Adrenal gland (tissue), 12 donors: Measurements from ENCODE around the gene PARVA. TPM values are rescaled to one million over a fixed set of nuclear protein-coding genes. Genes with fewer than 3 reads are reported as not detected.

ENCODE experiments used
- DNase-seq, 7 donors: peaks; one replicate each; pipeline ENCODE4 v3.0.0-alpha.2; 2019 to 2020
- H3K27ac ChIP-seq, 5 donors: fragments of 200-600 bp; sonication (generic) in 4 of 5; 1 replicate in 3 of 5; 2 replicates in 2 of 5; pipeline versions ENCODE4 v1.5.1 to v1.8.0; 2016 to 2020; ENCODE audit warnings: mild to moderate bottlenecking in 1 of 5
- H3K27me3 ChIP-seq: fragments of 200-600 bp; 2 replicates; pipeline ENCODE4 v1.8.0; 2021
- H3K36me3 ChIP-seq, 2 donors: fragments of 200-600 bp; replicated peaks in 1 of 2; 1 replicate in 1 of 2; 2 replicates in 1 of 2; pipeline versions ENCODE4 v1.5.1 to v1.8.0; 2018 to 2022
- H3K4me1 ChIP-seq, 2 donors: fragments of 200-600 bp; replicated peaks in 1 of 2; 1 replicate in 1 of 2; 2 replicates in 1 of 2; pipeline versions ENCODE4 v1.5.1 to v1.8.0; 2018 to 2021
- H3K4me3 ChIP-seq, 4 donors: fragments of 200-600 bp; sonication (generic) in 3 of 4; one replicate each; pipeline ENCODE4 v1.5.1; 2016 to 2018
- H3K9me3 ChIP-seq, 3 donors: fragments of 200-600 bp; sonication (generic) in 1 of 3; replicated peaks in 1 of 3; 1 replicate in 2 of 3; 2 replicates in 1 of 3; pipeline versions ENCODE4 v1.5.1 to v1.8.0; 2016 to 2021
- POLR2A ChIP-seq, 2 donors: fragments of 450-650 bp; IDR thresholded peaks; one replicate each; pipeline ENCODE4 v1.6.1; 2017; ENCODE audit warnings: antibody characterized with exemption in 2 of 2, mild to moderate bottlenecking in 2 of 2, moderate library complexity in 1 of 2
- WGBS, 4 donors: extraction: QIAGEN DNeasy Blood & Tissue Kit in 2 of 4; methylation state at CpG; one replicate each; pipeline versions ENCODE4 v1.1.5 to v1.1.7; 2013 to 2017; 5-methylcytosine and 5-hydroxymethylcytosine counted together
- intact Hi-C, 2 donors: fragments of 100-400 bp; cut with DNase I; formaldehyde crosslinking; loops; one replicate each; pipeline versions ENCODE4 v1.14.1 to v1.15.0; 2022 to 2023
- polyA plus RNA-seq, 3 donors: library from polyadenylated mRNA; stranded (reverse); fragments of 200-250 nt in 2 of 3; fragments of 350-450 nt in 1 of 3; fragmentation: Illumina TruSeq in 1 of 3; extraction: RNeasy Lipid Tissue Mini Kit (QIAGEN cat#74804) in 1 of 3; gene quantifications; one replicate each; pipeline ENCODE4 v1.2.3, GENCODE V29; 2013 to 2014
- total RNA-seq, 9 donors: library from RNA; depleted of rRNA in 4 of 9; stranded (reverse); fragments of >200 nt in 4 of 9; fragments of 120-200 nt in 1 of 9; fragmentation: NEBNext Ultra II Directional in 1 of 9; extraction: Animal tissue kit (Norgen Biotek cat#: 25700) in 1 of 9; gene quantifications; one replicate each; pipeline versions ENCODE4 v1.1.0 to v1.2.4, GENCODE V29; 2013 to 2023
- TF ChIP-seq, protein P1 (sequence below), 6 experiments: fragments of 450-650 bp in 4 of 6; fragments of 200-600 bp in 2 of 6; sonication (generic) in 1 of 6; IDR thresholded peaks; 1 replicate in 5 of 6; 2 replicates in 1 of 6; pipeline versions ENCODE4 v1.5.1 to v1.8.0; 2016 to 2021; ENCODE audit warnings: antibody characterized with exemption in 6 of 6, mild to moderate bottlenecking in 2 of 6, moderate library complexity in 1 of 6
- donor health status: healthy with polysubstance abuse.
- donor health status: Bipolar disorder and iron deficiency.
- donor health status: DM: yes; HTN: yes; CAD: no.
- donor health status: DM: no; HTN: no; CAD: no.
- donor health status: DM: no; HTN: no; CAD: no.
- donor health status: DM: yes; HTN: yes; CAD: no.

Gene PARVA
- total and polyA plus RNA-seq, 12 donors = 13.0 to 58.9 (median 31.4) TPM

DNA sequence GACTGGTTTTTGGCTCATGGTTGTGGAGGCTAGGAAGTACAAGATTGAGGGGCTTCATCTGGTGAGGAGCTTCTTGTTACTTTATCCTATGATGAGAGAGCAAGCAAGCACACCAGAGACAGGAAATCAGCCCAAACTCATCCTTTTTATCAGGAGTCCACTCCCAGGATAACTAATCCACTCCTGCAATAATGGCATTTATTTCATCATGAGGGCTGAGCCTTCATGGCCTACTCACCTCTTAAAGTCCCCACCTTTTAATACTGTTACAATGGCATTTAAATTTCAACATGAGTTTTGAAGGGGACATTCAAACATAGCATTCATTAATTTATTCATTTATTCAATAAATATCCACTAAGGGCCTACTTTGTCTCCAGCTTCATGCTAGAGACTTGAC lies 60.9 kb downstream of the PARVA start:
- peaks cover 0 to 1% of the 10 kb centered on the region in 2 donors for H3K4me1 ChIP-seq
- H3K27ac ChIP-seq = no peak overlapping the region
- no peak for TF ChIP-seq POLR2A (IDR thresholded peaks at IDR 0.05)

DNA sequence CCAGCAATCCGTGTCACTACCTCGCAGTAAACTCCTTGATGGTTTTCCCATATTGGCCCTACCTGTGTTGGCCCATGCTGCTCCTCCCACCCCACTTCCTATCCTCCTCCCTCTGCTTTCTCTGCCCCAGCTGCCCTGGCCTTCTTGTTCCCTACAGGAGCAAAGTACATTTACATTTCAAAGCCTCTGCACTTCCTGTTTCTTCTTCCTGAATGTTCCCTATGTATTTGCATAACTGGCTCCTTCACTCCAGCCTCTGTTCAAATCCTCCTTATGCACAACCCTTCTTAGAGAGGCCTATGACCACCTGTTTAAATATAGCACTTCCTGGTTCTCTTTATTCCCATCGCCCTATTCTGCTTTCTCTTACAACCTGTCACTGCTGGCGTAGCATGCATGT lies 62.2 kb downstream of the PARVA start:
- no peak for DNase-seq
- intact Hi-C loops = no loop called here
- WGBS, 4 donors = 92 to 95% (median 94%) methylated on average over 4 of the region's 4 CpGs
- no peak overlapping the region for H3K27ac ChIP-seq
- H3K27me3 ChIP-seq = no peaks in the 10 kb centered on the region
- no peak overlapping the region for H3K4me3 ChIP-seq
- no peaks in the 10 kb centered on the region for H3K9me3 ChIP-seq
- H3K4me1 ChIP-seq = no peaks in the 10 kb centered on the region
- TF ChIP-seq, protein P1, sequence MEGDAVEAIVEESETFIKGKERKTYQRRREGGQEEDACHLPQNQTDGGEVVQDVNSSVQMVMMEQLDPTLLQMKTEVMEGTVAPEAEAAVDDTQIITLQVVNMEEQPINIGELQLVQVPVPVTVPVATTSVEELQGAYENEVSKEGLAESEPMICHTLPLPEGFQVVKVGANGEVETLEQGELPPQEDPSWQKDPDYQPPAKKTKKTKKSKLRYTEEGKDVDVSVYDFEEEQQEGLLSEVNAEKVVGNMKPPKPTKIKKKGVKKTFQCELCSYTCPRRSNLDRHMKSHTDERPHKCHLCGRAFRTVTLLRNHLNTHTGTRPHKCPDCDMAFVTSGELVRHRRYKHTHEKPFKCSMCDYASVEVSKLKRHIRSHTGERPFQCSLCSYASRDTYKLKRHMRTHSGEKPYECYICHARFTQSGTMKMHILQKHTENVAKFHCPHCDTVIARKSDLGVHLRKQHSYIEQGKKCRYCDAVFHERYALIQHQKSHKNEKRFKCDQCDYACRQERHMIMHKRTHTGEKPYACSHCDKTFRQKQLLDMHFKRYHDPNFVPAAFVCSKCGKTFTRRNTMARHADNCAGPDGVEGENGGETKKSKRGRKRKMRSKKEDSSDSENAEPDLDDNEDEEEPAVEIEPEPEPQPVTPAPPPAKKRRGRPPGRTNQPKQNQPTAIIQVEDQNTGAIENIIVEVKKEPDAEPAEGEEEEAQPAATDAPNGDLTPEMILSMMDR (IDR thresholded peaks at IDR 0.05) = no peak
- no peak for TF ChIP-seq POLR2A (IDR thresholded peaks at IDR 0.05)
- no peaks in the 10 kb centered on the region for H3K36me3 ChIP-seq

More for the DNA sequence above, 60.9 kb downstream of the PARVA start:
- intact Hi-C loops = no loop called here
- H3K4me3 ChIP-seq = no peak overlapping the region
- no peak for DNase-seq
- H3K36me3 ChIP-seq = no peaks in the 10 kb centered on the region
- no peaks in the 10 kb centered on the region for H3K27me3 ChIP-seq
- no peaks in the 10 kb centered on the region for H3K9me3 ChIP-seq

DNA sequence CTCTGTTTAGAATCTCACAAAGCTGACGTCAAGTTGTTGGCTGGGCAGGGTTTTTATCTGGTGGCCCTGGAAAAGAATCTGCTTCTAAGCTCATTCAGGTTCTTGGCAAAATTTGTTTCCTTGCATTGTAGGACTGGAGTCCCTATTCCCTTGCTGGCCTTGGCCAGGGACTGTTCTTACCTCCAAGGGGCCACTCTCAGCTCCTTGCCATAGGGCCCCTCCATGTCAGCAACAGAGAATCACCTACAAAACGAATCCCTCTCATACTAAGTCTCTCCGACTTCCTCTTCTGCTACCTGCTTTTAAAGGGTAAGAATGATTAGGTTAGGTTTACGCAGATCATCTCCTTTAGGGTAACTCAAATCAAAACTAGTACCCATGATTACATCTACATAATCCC lies 63.2 kb downstream of the PARVA start:
- no peak for TF ChIP-seq POLR2A (IDR thresholded peaks at IDR 0.05)
- TF ChIP-seq, protein P1 (IDR thresholded peaks at IDR 0.05) = no peak
- Histone ChIP-seq H3K27ac (no peak overlapping the region), H3K4me1 (no peaks in the 10 kb centered on the region), H3K27me3 (no peaks in the 10 kb centered on the region), H3K9me3 (no peaks in the 10 kb centered on the region), H3K4me3 (no peak overlapping the region), H3K36me3 (no peaks in the 10 kb centered on the region)
- whole genome bisulfite sequencing, 4 donors = 96 to 98% (median 97%) methylated on average over 4 of the region's 4 CpGs
- intact Hi-C loops = no loop called here
- no peak for DNase-seq

DNA sequence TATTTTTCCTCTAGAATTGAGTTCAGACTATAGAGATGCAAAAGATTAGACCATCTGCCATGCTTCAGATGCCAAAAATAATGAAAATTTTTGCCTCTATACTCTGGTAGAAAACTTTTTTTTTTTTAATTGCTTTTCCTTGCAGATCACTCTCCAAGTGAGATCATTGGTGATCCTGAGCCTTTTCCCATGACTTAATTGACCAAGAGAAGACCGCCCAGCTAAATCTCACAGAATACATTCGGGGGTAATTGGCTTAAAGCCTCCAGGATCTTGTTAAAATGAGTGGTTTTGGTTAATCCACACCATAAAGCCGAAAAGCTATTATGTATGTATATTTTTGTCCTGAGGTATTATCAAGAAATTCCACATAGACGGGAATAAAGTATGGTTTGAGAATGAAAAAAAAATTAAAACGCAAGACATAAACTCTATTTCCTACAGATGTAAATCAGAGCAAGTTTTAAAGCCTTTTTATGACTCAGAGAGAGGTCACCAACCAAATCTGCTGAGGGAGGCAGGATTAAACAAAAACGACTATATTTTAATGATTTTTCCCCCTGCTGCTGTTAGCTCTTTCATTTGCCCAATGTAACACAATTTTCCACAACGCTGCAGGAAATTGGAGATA lies 64.0 kb downstream of the PARVA start:
- Histone ChIP-seq H3K9me3 (no peaks in the 10 kb centered on the region), H3K4me1 (no peaks in the 10 kb centered on the region), H3K36me3 (no peaks in the 10 kb centered on the region), H3K27ac (no peak overlapping the region), H3K27me3 (no peaks in the 10 kb centered on the region), H3K4me3 (no peak overlapping the region)
- WGBS, 4 donors = 88 to 93% (median 89%) methylated on average over 7 of the region's 7 CpGs
- intact Hi-C loops = no loop called here
- TF ChIP-seq, protein P1 (IDR thresholded peaks at IDR 0.05) = no peak
- TF ChIP-seq POLR2A (IDR thresholded peaks at IDR 0.05) = no peak
- DNase-seq = no peak

DNA sequence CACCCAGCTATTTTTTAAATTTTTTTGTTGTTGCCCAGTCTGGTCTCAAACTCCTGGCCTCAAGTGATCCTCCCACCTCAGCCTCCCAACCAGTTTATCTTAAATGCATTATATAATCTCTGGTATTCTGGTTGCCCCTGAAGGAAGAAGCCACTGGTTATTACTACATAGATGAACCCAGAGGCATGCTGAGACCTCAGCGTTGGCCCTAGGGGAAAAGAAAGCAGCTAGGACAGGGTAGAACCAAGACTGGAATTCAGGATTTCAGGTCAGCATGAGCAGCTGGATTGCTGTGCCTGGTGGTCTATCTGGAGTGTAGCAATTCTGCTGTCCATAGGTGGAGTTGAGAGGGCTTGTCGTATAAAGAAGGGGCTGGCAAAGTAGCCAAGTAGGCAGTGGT lies 67.2 kb downstream of the PARVA start:
- no peak for DNase-seq
- Histone ChIP-seq H3K4me1 (no peaks in the 10 kb centered on the region), H3K4me3 (no peak overlapping the region), H3K27me3 (no peaks in the 10 kb centered on the region), H3K27ac (no peak overlapping the region), H3K36me3 (no peaks in the 10 kb centered on the region), H3K9me3 (no peaks in the 10 kb centered on the region)
- 66 to 84% (median 75%) methylated on average over 2 of the region's 2 CpGs for WGBS, 4 donors
- intact Hi-C loops = no loop called here
- TF ChIP-seq, protein P1 (IDR thresholded peaks at IDR 0.05) = no peak
- TF ChIP-seq POLR2A (IDR thresholded peaks at IDR 0.05) = no peak
